Hematopoietic multipotent progenitor cell treated with erythropoietin and hydrocortisone succinate and interleukin-3 and kit ligand, for 8 days (in vitro differentiated cells): ENCODE data around the gene ANKRD17.
A peak's percentile ranks its signal among the peaks of the same experiment; 100 is the strongest.

ENCODE experiments used
- DNase-seq: peaks from one replicate; pipeline ENCODE4 v3.0.0-alpha.2; 2015

ANKRD17 gene

GRCh38 chr4:73045879-73046278, 212.7 kb downstream of the ANKRD17 start:
- no peak for DNase-seq

- DNase-seq = no peak
Observed at GRCh38 chr4:73037057-73037456, 221.5 kb downstream of the ANKRD17 start.

- no peak for DNase-seq
Observed at GRCh38 chr4:73036123-73036522, 222.5 kb downstream of the ANKRD17 start.

GRCh38 chr4:73034896-73035295, 223.7 kb downstream of the ANKRD17 start:
- no peak for DNase-seq

GRCh38 chr4:73028621-73029020, 230.0 kb downstream of the ANKRD17 start:
- DNase-seq = peak; percentile 39
